GM10248 (cell line): ENCODE data around the gene RAB22A.

Experiments
- CTCF ChIA-PET: fragments of 300-600 bp; sonication (Branson Sonifier 250); formaldehyde crosslinking; extraction: SDS; loops from one replicate; lab custom pipeline; 2021; ENCODE audit warnings: antibody characterized with exemption; lab: Yijun Ruan, JAX
- POLR2A ChIA-PET: fragments of 350-650 bp; sonication (Branson Sonifier 250); formaldehyde crosslinking; extraction: SDS; loops from one replicate; lab custom pipeline; 2020; ENCODE audit warnings: antibody characterized with exemption; lab: Yijun Ruan, JAX
- DNase-seq: peaks from one replicate; pipeline ENCODE4 v3.0.0; 2012; ENCODE audit errors: extremely low spot score
- TF ChIP-seq, protein P1 (sequence below): IDR thresholded peaks from 2 replicates; pipeline ENCODE4 v1.5.1; 2012; ENCODE audit warnings: mild to moderate bottlenecking, low read depth; ENCODE audit errors: extremely low read depth, missing control alignments, control extremely low read depth

The RAB22A gene

DNA sequence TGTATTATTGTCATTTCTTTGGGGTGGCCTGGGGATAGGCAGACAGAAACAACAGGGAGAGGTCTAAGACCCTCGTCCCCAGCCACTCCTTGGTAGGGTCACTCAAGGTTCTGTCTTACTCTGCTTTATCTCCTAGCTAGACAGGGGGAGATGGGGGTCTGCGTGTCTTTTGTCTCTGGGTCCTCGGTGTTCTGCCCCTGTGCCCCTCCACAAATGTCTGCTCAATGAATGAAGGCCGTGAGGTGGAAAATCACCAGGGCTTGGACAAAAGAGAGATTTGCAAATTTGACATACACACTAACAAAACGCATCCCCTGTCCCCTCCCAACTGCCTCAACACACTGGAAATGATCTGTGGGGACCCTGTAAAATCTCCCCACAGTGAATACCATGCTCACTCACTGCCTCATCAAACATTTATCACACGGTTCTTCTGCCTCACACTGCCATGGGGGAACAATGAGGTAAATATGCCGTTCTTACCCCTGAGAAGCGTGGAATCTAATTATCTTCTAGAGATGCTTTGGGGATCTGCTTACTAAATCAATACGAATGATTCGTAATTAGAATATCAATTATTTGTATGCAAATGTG is 66.3 kb downstream of the RAB22A start:
- TF ChIP-seq, protein P1, sequence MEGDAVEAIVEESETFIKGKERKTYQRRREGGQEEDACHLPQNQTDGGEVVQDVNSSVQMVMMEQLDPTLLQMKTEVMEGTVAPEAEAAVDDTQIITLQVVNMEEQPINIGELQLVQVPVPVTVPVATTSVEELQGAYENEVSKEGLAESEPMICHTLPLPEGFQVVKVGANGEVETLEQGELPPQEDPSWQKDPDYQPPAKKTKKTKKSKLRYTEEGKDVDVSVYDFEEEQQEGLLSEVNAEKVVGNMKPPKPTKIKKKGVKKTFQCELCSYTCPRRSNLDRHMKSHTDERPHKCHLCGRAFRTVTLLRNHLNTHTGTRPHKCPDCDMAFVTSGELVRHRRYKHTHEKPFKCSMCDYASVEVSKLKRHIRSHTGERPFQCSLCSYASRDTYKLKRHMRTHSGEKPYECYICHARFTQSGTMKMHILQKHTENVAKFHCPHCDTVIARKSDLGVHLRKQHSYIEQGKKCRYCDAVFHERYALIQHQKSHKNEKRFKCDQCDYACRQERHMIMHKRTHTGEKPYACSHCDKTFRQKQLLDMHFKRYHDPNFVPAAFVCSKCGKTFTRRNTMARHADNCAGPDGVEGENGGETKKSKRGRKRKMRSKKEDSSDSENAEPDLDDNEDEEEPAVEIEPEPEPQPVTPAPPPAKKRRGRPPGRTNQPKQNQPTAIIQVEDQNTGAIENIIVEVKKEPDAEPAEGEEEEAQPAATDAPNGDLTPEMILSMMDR = no peak
- DNase-seq = no peak
- ChIA-PET CTCF (interaction anchor here (1.2 kb wide), 1 partner anchor 46 kb away, joined by 3 read pairs; no protein-coding TSS in a partner anchor), POLR2A (no interaction called here)

DNA sequence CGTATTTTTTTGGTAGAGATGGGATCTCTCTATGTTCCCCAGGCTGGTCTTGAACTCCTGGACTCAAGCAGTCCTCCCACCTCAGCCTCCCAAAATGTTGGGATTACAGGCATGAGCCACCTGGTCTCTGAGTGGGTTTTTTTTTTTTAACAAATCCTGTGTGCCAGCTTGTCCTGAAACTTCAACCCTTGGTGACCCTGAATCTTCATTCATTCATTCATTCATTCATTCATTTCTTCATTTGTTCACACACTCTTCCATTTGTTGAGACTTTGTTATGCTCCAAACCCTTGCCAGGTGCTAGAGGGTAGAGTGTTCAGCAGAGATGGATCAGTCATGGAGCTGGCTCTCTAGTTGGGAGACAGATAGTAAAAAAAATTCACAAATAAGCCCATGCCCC is 67.5 kb downstream of the RAB22A start:
- ChIA-PET CTCF (interaction anchor here (0.7 to 1.2 kb wide), 3 partner anchors 16 to 80 kb away, joined by 3 read pairs; no protein-coding TSS in a partner anchor), POLR2A (no interaction called here)
- TF ChIP-seq, protein P1 = no peak
- no peak for DNase-seq

DNA sequence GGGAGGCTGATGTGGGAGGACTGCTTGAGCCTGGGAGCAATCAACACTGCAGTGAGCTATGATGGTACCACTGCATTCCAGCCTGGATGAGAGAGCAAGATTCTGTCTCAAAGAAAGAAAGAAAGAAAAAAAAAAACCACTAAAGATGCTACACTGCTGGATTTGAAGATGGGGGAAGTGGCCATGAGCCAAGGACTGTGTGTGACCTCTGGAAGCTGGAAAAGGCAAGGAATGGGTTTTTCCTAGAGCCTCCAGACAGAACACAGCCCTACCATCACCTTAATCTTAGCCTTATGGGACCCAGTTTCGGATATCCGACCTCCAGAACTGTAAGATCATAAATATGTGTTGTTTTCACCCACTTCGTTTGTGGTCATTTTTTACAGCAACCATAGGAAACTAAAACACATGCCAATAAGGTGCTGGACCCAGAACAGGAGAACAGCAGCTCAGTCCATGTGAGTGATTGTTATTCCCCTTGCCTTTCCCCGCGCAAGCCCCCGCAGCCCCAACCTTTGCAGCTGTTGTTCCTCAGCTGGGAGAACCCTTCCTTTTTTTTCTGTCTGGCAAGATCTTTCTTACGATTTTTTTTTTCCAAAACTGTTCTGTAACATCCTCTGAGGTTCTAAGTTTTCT is 68.4 kb downstream of the RAB22A start:
- ChIA-PET CTCF (no interaction called here), POLR2A (interaction anchor here (0.6 kb wide), 1 partner anchor 29 kb away, joined by 3 read pairs; no protein-coding TSS in a partner anchor)
- TF ChIP-seq, protein P1 = no peak
- DNase-seq = no peak

DNA sequence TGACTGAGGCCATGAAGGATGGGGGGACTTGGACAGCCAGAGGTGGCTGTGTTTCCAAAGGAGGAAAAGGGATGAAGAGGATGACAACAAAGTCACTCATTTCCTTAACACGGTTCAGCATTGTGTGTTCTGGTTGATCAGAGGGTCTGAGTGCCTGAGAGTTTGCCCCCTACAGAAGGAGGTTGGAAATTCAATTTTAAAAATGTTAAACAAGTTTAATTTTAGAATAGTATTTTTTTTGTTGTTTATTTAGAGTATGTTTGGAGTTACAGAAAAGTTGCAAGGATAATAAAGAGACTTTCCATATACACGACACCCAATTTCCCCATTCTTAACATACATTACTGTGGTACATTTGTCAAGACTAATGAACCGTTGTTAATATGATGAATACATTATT is 69.2 kb downstream of the RAB22A start:
- no peak for DNase-seq
- TF ChIP-seq, protein P1 = no peak
- POLR2A ChIA-PET = no interaction called here
- CTCF ChIA-PET = no interaction called here

DNA sequence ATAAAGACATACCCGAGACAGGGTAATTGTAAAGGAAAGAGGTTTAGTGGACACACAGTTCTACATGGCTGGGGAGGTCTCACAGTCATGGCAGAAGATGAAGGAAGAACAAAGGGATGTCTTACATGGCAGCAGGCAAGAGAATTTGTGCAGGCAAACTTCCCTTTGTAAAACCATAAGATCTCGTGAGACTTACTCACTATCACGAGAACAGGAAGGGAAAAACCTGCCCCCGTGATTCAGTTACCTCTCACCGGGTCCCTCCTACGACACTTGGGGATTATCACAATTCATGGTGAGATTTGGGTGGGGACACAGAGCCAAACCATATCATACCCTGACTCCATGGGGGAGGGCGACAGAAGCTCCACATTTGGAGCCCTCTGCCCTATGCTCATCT is 72.1 kb downstream of the RAB22A start:
- ChIA-PET CTCF (interaction anchor here (1.1 to 2.6 kb wide), 3 partner anchors 14 to 66 kb away, joined by 3 to 7 read pairs (median 3); no protein-coding TSS in a partner anchor), POLR2A (no interaction called here)
- TF ChIP-seq, protein P1 = no peak
- no peak for DNase-seq

DNA sequence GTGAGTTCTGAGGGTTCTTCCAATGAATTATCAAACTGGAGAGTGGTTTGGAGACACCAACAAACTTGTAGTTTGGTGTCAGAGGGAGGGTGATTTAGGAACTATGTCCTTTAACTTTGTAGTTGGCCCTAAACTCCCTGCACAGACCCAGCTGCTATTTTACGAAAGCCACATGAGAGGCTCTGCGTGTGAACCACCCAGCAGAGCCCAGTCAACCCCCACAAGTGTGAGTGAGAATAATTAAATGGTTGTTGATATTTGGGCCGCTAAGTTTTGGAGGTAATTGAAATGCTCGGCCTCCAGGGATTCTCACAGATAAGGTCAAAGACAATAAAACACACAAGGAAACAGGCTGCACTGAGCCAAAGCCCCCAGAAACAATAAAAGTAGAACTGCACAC is 72.6 kb downstream of the RAB22A start:
- ChIA-PET CTCF (interaction anchor here (1.0 to 2.6 kb wide), 3 partner anchors 9 to 60 kb away, joined by 3 to 7 read pairs (median 3); no protein-coding TSS in a partner anchor), POLR2A (no interaction called here)
- TF ChIP-seq, protein P1 = no peak
- no peak for DNase-seq
